PC-3 (cell line): Measurements from ENCODE around the gene RIMBP2.

ENCODE experiments used
- CTCF ChIP-seq: fragments of 300-600 bp; sonication (generic); conservative IDR thresholded peaks from 2 replicates; pipeline ENCODE4 v1.5.1; 2017; ENCODE audit warnings: antibody characterized with exemption, low read depth, mild to moderate bottlenecking, low read length
- EZH2 ChIP-seq: fragments of 300-600 bp; sonication (generic); IDR thresholded peaks from one replicate; pipeline ENCODE4 v1.6.1; 2017; ENCODE audit warnings: antibody characterized with exemption, mild to moderate bottlenecking, low read length; ENCODE audit not compliant: unreplicated experiment
- EZH2phosphoT487 ChIP-seq: fragments of 300-600 bp; sonication (generic); IDR thresholded peaks from 2 replicates; pipeline ENCODE4 v1.6.1; 2018; ENCODE audit warnings: mild to moderate bottlenecking, antibody characterized with exemption, low read length, borderline replicate concordance

- TF ChIP-seq EZH2phosphoT487 (no peak), CTCF (no peak), EZH2 (no peak)
Observed at GRCh38 chr12:130633771-130634170, 82.3 kb downstream of the RIMBP2 start.
